ENCODE measurements around the gene ADAMTSL4. TPM values are rescaled to one million over a fixed set of nuclear protein-coding genes. Genes with fewer than 3 reads are reported as not detected.

The ADAMTSL4 gene
- total and polyA plus RNA-seq, 9 of the 15 experiments (the other 6 are each of a cell fraction or from before 2014, with no cell fraction given), result 12.7 to 212 (median 35.6) TPM

GRCh38 chr1:150579945-150580642 is 30.9 kb downstream of the ADAMTSL4 start (continued):
- TF ChIP-seq DIDO1 (tag; IDR thresholded peaks at IDR 0.05; ENCODE audit: low read depth) (no peak), TAF9B (IDR thresholded peaks at IDR 0.05; ENCODE audit: partially characterized antibody) (no peak), ZNF586 (CRISPR knock-in tag; conservative IDR thresholded peaks at IDR 0.05) (no peak), GATA2 (CRISPR knock-in tag; IDR thresholded peaks at IDR 0.05) (no peak), ZNF445 (CRISPR knock-in tag; IDR thresholded peaks at IDR 0.05; ENCODE audit: low read depth) (no peak), ETV1 (tag; conservative IDR thresholded peaks at IDR 0.05; ENCODE audit: low read depth) (peak; percentile 3; the same call in 1 of the 2 replicates), EHMT2 (IDR thresholded peaks at IDR 0.05) (no peak), CBX2 (IDR thresholded peaks at IDR 0.05; ENCODE audit: insufficient read depth, low read length, poor library complexity, severe bottlenecking) (no peak), CREB5 (CRISPR knock-in tag; IDR thresholded peaks at IDR 0.05) (0 out of 2 replicates have a peak, but pooled peaks have one; percentile 58), PRPF4 (IDR thresholded peaks at IDR 0.05; ENCODE audit: insufficient read depth, low read depth, low read length, poor library complexity, severe bottlenecking) (no peak), BRD9 (IDR thresholded peaks at IDR 0.05; ENCODE audit: low read depth, partially characterized antibody) (peak; percentile 82), NCOR1 (IDR thresholded peaks at IDR 0.05) (no peak), RCOR1 (IDR thresholded peaks at IDR 0.05; ENCODE audit: borderline replicate concordance in 1 of 2, low read depth in 2 of 2, low read length in 2 of 2) (no peak), ZNF444 (CRISPR knock-in tag; IDR thresholded peaks at IDR 0.05) (no peak), U2AF2 (optimal IDR thresholded peaks at IDR 0.05; ENCODE audit: low read depth, low read length) (no peak), ZNF239 (CRISPR knock-in tag; IDR thresholded peaks at IDR 0.05) (no peak), XRCC5 (IDR thresholded peaks at IDR 0.05; ENCODE audit: low read depth, low read length) (no peak), NCOA1 (IDR thresholded peaks at IDR 0.05; ENCODE audit: low read depth) (0 out of 2 replicates have a peak, but pooled peaks have one; percentile 15), FOSL1 (tag; conservative IDR thresholded peaks at IDR 0.05) (0 out of 2 replicates have a peak, but pooled peaks have one; percentile 9)
- TF ChIP-seq, protein P1, sequence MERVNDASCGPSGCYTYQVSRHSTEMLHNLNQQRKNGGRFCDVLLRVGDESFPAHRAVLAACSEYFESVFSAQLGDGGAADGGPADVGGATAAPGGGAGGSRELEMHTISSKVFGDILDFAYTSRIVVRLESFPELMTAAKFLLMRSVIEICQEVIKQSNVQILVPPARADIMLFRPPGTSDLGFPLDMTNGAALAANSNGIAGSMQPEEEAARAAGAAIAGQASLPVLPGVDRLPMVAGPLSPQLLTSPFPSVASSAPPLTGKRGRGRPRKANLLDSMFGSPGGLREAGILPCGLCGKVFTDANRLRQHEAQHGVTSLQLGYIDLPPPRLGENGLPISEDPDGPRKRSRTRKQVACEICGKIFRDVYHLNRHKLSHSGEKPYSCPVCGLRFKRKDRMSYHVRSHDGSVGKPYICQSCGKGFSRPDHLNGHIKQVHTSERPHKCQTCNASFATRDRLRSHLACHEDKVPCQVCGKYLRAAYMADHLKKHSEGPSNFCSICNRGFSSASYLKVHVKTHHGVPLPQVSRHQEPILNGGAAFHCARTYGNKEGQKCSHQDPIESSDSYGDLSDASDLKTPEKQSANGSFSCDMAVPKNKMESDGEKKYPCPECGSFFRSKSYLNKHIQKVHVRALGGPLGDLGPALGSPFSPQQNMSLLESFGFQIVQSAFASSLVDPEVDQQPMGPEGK (CRISPR knock-in tag; IDR thresholded peaks at IDR 0.05; ENCODE audit: borderline replicate concordance), result peak; percentile 48; the same call in 1 of the 2 replicates
- TF ChIP-seq, protein P2, sequence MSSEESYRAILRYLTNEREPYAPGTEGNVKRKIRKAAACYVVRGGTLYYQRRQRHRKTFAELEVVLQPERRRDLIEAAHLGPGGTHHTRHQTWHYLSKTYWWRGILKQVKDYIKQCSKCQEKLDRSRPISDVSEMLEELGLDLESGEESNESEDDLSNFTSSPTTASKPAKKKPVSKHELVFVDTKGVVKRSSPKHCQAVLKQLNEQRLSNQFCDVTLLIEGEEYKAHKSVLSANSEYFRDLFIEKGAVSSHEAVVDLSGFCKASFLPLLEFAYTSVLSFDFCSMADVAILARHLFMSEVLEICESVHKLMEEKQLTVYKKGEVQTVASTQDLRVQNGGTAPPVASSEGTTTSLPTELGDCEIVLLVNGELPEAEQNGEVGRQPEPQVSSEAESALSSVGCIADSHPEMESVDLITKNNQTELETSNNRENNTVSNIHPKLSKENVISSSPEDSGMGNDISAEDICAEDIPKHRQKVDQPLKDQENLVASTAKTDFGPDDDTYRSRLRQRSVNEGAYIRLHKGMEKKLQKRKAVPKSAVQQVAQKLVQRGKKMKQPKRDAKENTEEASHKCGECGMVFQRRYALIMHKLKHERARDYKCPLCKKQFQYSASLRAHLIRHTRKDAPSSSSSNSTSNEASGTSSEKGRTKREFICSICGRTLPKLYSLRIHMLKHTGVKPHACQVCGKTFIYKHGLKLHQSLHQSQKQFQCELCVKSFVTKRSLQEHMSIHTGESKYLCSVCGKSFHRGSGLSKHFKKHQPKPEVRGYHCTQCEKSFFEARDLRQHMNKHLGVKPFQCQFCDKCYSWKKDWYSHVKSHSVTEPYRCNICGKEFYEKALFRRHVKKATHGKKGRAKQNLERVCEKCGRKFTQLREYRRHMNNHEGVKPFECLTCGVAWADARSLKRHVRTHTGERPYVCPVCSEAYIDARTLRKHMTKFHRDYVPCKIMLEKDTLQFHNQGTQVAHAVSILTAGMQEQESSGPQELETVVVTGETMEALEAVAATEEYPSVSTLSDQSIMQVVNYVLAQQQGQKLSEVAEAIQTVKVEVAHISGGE (CRISPR knock-in tag; IDR thresholded peaks at IDR 0.05), result no peak

Measured in K562 (cell line).